Keratinocyte (primary cell): ENCODE results near the gene KIF16B. TPM values are rescaled to one million over a fixed set of nuclear protein-coding genes. Genes with fewer than 3 reads are reported as not detected.

ENCODE experiments used
- DNase-seq: peaks from one replicate; pipeline ENCODE4 v3.0.0-alpha.2; 2011; ENCODE audit warnings: low read depth, missing footprints, low spot score
- FAIRE-seq: peaks from 2 replicates; lab custom pipeline; 2011; peaks lifted over from hg19 to GRCh38; lab: Jason Lieb, UNC
- H2AFZ ChIP-seq: 2 replicates; pipeline ENCODE4 v1.6.0; 2012; ENCODE audit warnings: low read length, control low read depth, inconsistent platforms; ENCODE audit not compliant: control insufficient read depth
- H3K27ac ChIP-seq: 2 replicates; pipeline ENCODE4 v1.5.1; 2011; ENCODE audit warnings: low read length; ENCODE audit not compliant: control insufficient read depth, insufficient read depth
- H3K27me3 ChIP-seq: 3 replicates; pipeline ENCODE4 v1.6.0; 2011; ENCODE audit warnings: low read length; ENCODE audit not compliant: control insufficient read depth, insufficient read depth; ENCODE audit errors: extremely low read depth
- H3K36me3 ChIP-seq, 2 experiments: 2 replicates in 1 of 2; 3 replicates in 1 of 2; pipeline ENCODE4 v1.5.1; 2011; ENCODE audit warnings: low read length in 2 of 2, mild to moderate bottlenecking in 1 of 2; ENCODE audit not compliant: control insufficient read depth in 2 of 2, insufficient read depth in 2 of 2; ENCODE audit errors: extremely low read depth in 1 of 2
- H3K4me1 ChIP-seq: 3 replicates; pipeline ENCODE4 v1.5.1; 2011; ENCODE audit warnings: low read length; ENCODE audit not compliant: control insufficient read depth, insufficient read depth; ENCODE audit errors: extremely low read depth
- H3K4me2 ChIP-seq: 3 replicates; pipeline ENCODE4 v1.6.0; 2011; ENCODE audit warnings: low read depth, low read length; ENCODE audit not compliant: control insufficient read depth, insufficient read depth; ENCODE audit errors: extremely low read depth
- H3K4me3 ChIP-seq, 3 experiments: fragments of 200-600 bp in 1 of 3; sonication (generic) in 1 of 3; 2 replicates in 2 of 3; 3 replicates in 1 of 3; pipeline ENCODE4 v1.5.1; 2011 to 2016; ENCODE audit warnings: low read length in 3 of 3, mild to moderate bottlenecking in 3 of 3, control low read depth in 2 of 3, inconsistent platforms in 1 of 3, low read depth in 1 of 3, mixed read lengths in 1 of 3, mixed run types in 1 of 3, moderate library complexity in 1 of 3; ENCODE audit not compliant: control insufficient read depth in 2 of 3, insufficient read depth in 2 of 3; ENCODE audit errors: extremely low read depth in 1 of 3
- H3K79me2 ChIP-seq: 2 replicates; pipeline ENCODE4 v1.6.0; 2012; ENCODE audit warnings: low read length; ENCODE audit not compliant: control insufficient read depth, insufficient read depth
- H3K9ac ChIP-seq: 3 replicates; pipeline ENCODE4 v1.6.0; 2011; ENCODE audit warnings: low read length; ENCODE audit not compliant: control insufficient read depth, insufficient read depth; ENCODE audit errors: extremely low read depth
- H3K9me1 ChIP-seq: 3 replicates; pipeline ENCODE4 v1.6.0; 2011; ENCODE audit warnings: low read length; ENCODE audit not compliant: control insufficient read depth, insufficient read depth; ENCODE audit errors: extremely low read depth
- H3K9me3 ChIP-seq: 2 replicates; pipeline ENCODE4 v1.5.1; 2012; ENCODE audit warnings: low read depth, low read length; ENCODE audit not compliant: control insufficient read depth
- H4K20me1 ChIP-seq: 3 replicates; pipeline ENCODE4 v1.6.0; 2011; ENCODE audit warnings: low read length; ENCODE audit not compliant: control insufficient read depth, insufficient read depth; ENCODE audit errors: extremely low read depth
- CTCF ChIP-seq, 3 experiments: IDR thresholded peaks in 1 of 3; conservative IDR thresholded peaks in 1 of 3; optimal IDR thresholded peaks in 1 of 3; 2 replicates in 2 of 3; 3 replicates in 1 of 3; pipeline versions ENCODE3 to v1.5.1; 2011; ENCODE audit warnings: low read length in 3 of 3, mild to moderate bottlenecking in 3 of 3, moderate library complexity in 2 of 3, control low read depth in 1 of 3, inconsistent platforms in 1 of 3; ENCODE audit not compliant: insufficient read depth in 2 of 3; ENCODE audit errors: extremely low read depth in 1 of 3
- EZH2 ChIP-seq: IDR thresholded peaks from one replicate; pipeline ENCODE4 v1.6.1; 2012; ENCODE audit warnings: inconsistent platforms, mild to moderate bottlenecking, low read length, moderate library complexity
- dilution Hi-C: fragments of 300-500 bp; cut with MboI; formaldehyde crosslinking; loops from one replicate; pipeline ENCODE4 v1.7.0; 2020; ENCODE audit warnings: low sequenced_read_pairs; ENCODE audit not compliant: extremely low pct_ligation_motif_present
- polyA plus RNA-seq, 5 experiments: library from polyadenylated mRNA; depleted of rRNA in 3 of 5; stranded (reverse) in 3 of 5; stranded (forward) in 1 of 5; unstranded in 1 of 5; fragments of >200 nt; gene quantifications; 1 replicate in 1 of 5; 2 replicates in 3 of 5; 3 replicates in 1 of 5; pipeline versions ENCODE4 v1.2.1 to v1.2.3, GENCODE V29; 2011 to 2012; ENCODE audit warnings: missing spikeins in 2 of 5, low read depth in 1 of 5, low replicate concordance in 1 of 5

The KIF16B gene
- polyA plus RNA-seq, 1 donor (not counting 4 experiments of a cell fraction or from before 2014, with no cell fraction given) = 16.1 TPM

- Histone ChIP-seq H3K36me3 (no peaks in the 10 kb centered on the region), H3K9me3 (no peaks in the 10 kb centered on the region), H3K27me3 (no peaks in the 10 kb centered on the region), H3K9ac (no peak overlapping the region), H3K9me1 (no peaks in the 10 kb centered on the region), H4K20me1 (no peaks in the 10 kb centered on the region), H3K79me2 (no peaks in the 10 kb centered on the region), H3K4me3 (no peak overlapping the region), H3K4me1 (no peaks in the 10 kb centered on the region), H2AFZ (no peak overlapping the region), H3K4me2 (no peak overlapping the region), H3K27ac (no peak overlapping the region)
- TF ChIP-seq EZH2 (no peak), CTCF (optimal IDR thresholded peaks at IDR 0.05 in 1 of 3, IDR thresholded peaks at IDR 0.05 in 1 of 3, conservative IDR thresholded peaks at IDR 0.05 in 1 of 3; ENCODE audit: extremely low read depth in 1 of 3, insufficient read depth in 2 of 3, low read length in 3 of 3) (no peak)
- no peak for FAIRE-seq
- dilution Hi-C loops = no loop called here
- DNase-seq = no peak
Measured at GRCh38 chr20:16321291-16321690, 252.0 kb downstream of the KIF16B start.

GRCh38 chr20:16317445-16318362 lies 255.5 kb downstream of the KIF16B start:
- H3K27ac ChIP-seq = no peak overlapping the region
- no peaks in the 10 kb centered on the region for H3K9me3 ChIP-seq
- no peak overlapping the region for H2AFZ ChIP-seq
- DNase-seq = no peak
- H3K4me1 ChIP-seq = no peaks in the 10 kb centered on the region
- peaks cover 0 to 2% of the 10 kb centered on the region in 2 experiments for H3K36me3 ChIP-seq
- H3K4me3 ChIP-seq = no peak overlapping the region
- H3K79me2 ChIP-seq = no peaks in the 10 kb centered on the region
- no peaks in the 10 kb centered on the region for H3K27me3 ChIP-seq
- H4K20me1 ChIP-seq = no peaks in the 10 kb centered on the region
- H3K9me1 ChIP-seq = no peaks in the 10 kb centered on the region
- TF ChIP-seq EZH2 (no peak), CTCF (optimal IDR thresholded peaks at IDR 0.05 in 1 of 3, IDR thresholded peaks at IDR 0.05 in 1 of 3, conservative IDR thresholded peaks at IDR 0.05 in 1 of 3; ENCODE audit: extremely low read depth in 1 of 3, insufficient read depth in 2 of 3, low read length in 3 of 3) (no peak)
- dilution Hi-C loops = no loop called here
- no peak overlapping the region for H3K4me2 ChIP-seq
- no peak for FAIRE-seq
- no peak overlapping the region for H3K9ac ChIP-seq
